Neuronal stem cell (in vitro differentiated cells): Measurements from ENCODE around the gene KRT33A.

Source experiments
- DNase-seq: peaks from one replicate; pipeline ENCODE4 v3.0.0-alpha.2; 2013; ENCODE audit warnings: low spot score
- H2AFZ ChIP-seq: one replicate; pipeline ENCODE4 v1.6.1; 2013; ENCODE audit warnings: mild to moderate bottlenecking, low read length, inconsistent platforms
- H2AK5ac ChIP-seq: 2 replicates; pipeline ENCODE4 v1.6.1; 2013; ENCODE audit warnings: low read depth, mild to moderate bottlenecking, inconsistent platforms, low read length, moderate library complexity, mixed read lengths
- H2BK120ac ChIP-seq: 2 replicates; pipeline ENCODE4 v1.6.1; 2013; ENCODE audit warnings: low read depth, mild to moderate bottlenecking, inconsistent platforms, low read length, moderate library complexity, mixed read lengths
- H2BK12ac ChIP-seq: one replicate; pipeline ENCODE4 v1.6.1; 2013; ENCODE audit warnings: low read length, inconsistent platforms
- H2BK15ac ChIP-seq: 2 replicates; pipeline ENCODE4 v1.6.1; 2013; ENCODE audit warnings: mild to moderate bottlenecking, low read length, inconsistent platforms, mixed read lengths
- H2BK5ac ChIP-seq: one replicate; pipeline ENCODE4 v1.6.1; 2013; ENCODE audit warnings: inconsistent platforms, mild to moderate bottlenecking, low read length, moderate library complexity
- H3K14ac ChIP-seq: one replicate; pipeline ENCODE4 v1.6.1; 2013; ENCODE audit warnings: low read length, inconsistent platforms
- H3K18ac ChIP-seq: 2 replicates; pipeline ENCODE4 v1.6.1; 2013; ENCODE audit warnings: low read length, inconsistent platforms
- H3K23ac ChIP-seq: 2 replicates; pipeline ENCODE4 v1.6.1; 2013; ENCODE audit warnings: low read depth, mild to moderate bottlenecking, mixed read lengths, low read length, inconsistent platforms; ENCODE audit not compliant: poor library complexity
- H3K27ac ChIP-seq: replicated peaks from 3 replicates; pipeline ENCODE4 v1.5.1; 2013; ENCODE audit warnings: low read length, inconsistent platforms
- H3K27me3 ChIP-seq, 3 experiments: 2 replicates each; pipeline ENCODE4 v1.6.1; 2013; ENCODE audit warnings: low read length in 3 of 3, mild to moderate bottlenecking in 2 of 3, inconsistent platforms in 1 of 3, low read depth in 1 of 3, mixed read lengths in 1 of 3, moderate library complexity in 1 of 3; ENCODE audit not compliant: control insufficient read depth in 3 of 3, insufficient read depth in 3 of 3
- H3K36me3 ChIP-seq, 2 donors: replicated peaks in 1 of 2; 2 replicates each; pipeline ENCODE4 v1.6.1; 2013; ENCODE audit warnings: low read length in 2 of 2; ENCODE audit not compliant: control insufficient read depth in 2 of 2, insufficient read depth in 2 of 2
- H3K4ac ChIP-seq: 2 replicates; pipeline ENCODE4 v1.6.1; 2013; ENCODE audit warnings: inconsistent platforms, mild to moderate bottlenecking, low read length, moderate library complexity
- H3K4me1 ChIP-seq, 2 donors: 1 replicate in 1 of 2; 2 replicates in 1 of 2; pipeline ENCODE4 v1.6.1; 2013; ENCODE audit warnings: low read length in 2 of 2, low read depth in 1 of 2; ENCODE audit not compliant: control insufficient read depth in 2 of 2, insufficient read depth in 1 of 2
- H3K4me2 ChIP-seq: one replicate; pipeline ENCODE4 v1.6.1; 2013; ENCODE audit warnings: mild to moderate bottlenecking, low read length, inconsistent platforms; ENCODE audit not compliant: insufficient read depth, poor library complexity, severe bottlenecking
- H3K4me3 ChIP-seq, 2 donors: 2 replicates each; pipeline ENCODE4 v1.5.1; 2013; ENCODE audit warnings: low read length in 2 of 2, mild to moderate bottlenecking in 2 of 2, inconsistent platforms in 1 of 2, moderate library complexity in 1 of 2
- H3K79me1 ChIP-seq: one replicate; pipeline ENCODE4 v1.6.1; 2013; ENCODE audit warnings: low read depth, mild to moderate bottlenecking, inconsistent platforms, low read length, moderate library complexity
- H3K9ac ChIP-seq: one replicate; pipeline ENCODE4 v1.6.1; 2013; ENCODE audit warnings: mild to moderate bottlenecking, low read depth, low read length, inconsistent platforms; ENCODE audit not compliant: poor library complexity
- H3K9me3 ChIP-seq, 2 donors: replicated peaks in 1 of 2; 2 replicates each; pipeline versions ENCODE3 to v1.6.1; 2013; ENCODE audit warnings: low read length in 2 of 2, mild to moderate bottlenecking in 2 of 2, inconsistent platforms in 1 of 2, low read depth in 1 of 2, mixed read lengths in 1 of 2, moderate library complexity in 1 of 2; ENCODE audit not compliant: control insufficient read depth in 2 of 2, insufficient read depth in 1 of 2
- H4K8ac ChIP-seq: one replicate; pipeline ENCODE4 v1.6.1; 2013; ENCODE audit warnings: low read depth, mild to moderate bottlenecking, inconsistent platforms, low read length, moderate library complexity
- H4K91ac ChIP-seq: one replicate; pipeline ENCODE4 v1.6.1; 2013; ENCODE audit warnings: low read length, low read depth, mild to moderate bottlenecking, inconsistent platforms; ENCODE audit not compliant: poor library complexity
- WGBS, 2 donors: extraction: QIAGEN DNeasy Blood & Tissue Kit; methylation state at CpG; one replicate each; pipeline ENCODE4 v1.1.7; 2013; ENCODE audit warnings: missing lambda C conversion rate in 2 of 2, mixed read lengths in 1 of 2; ENCODE audit not compliant: insufficient read length in 2 of 2, insufficient replicate concordance in 1 of 2; ENCODE audit errors: extremely low coverage in 2 of 2; 5-methylcytosine and 5-hydroxymethylcytosine counted together

Gene KRT33A

DNA sequence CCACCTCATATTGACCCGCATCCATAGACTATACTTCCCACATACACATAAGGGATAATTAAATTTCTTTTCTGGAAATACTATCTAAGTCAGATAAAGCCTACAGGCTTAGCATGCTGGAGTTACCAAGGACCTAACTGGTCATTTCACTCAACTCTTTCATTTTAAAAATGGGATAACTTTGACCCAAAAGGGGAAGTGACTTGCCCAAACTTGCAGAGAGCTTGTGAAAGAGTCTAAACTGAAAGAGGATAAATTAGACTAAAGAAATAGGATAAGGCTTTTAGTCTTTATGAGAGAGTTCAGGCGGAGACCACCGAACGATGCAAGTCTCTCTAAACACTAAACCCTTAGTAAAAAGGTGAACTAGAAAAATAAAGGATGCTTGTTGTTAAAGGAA lies 3.9 kb upstream of the KRT33A start:
- no peak overlapping the region for H2BK15ac ChIP-seq
- DNase-seq, result no peak
- H3K14ac ChIP-seq, result no peak overlapping the region
- H3K4me3 ChIP-seq, result no peak overlapping the region
- no peak overlapping the region for H3K4me2 ChIP-seq
- H3K9me3 ChIP-seq, result no peaks in the 10 kb centered on the region
- no peak overlapping the region for H2AK5ac ChIP-seq
- no peak overlapping the region for H3K23ac ChIP-seq
- H3K27ac ChIP-seq, result no peak overlapping the region
- WGBS, 2 donors, result no CpG with 5 or more reads among the region's 4 CpGs
- no peak overlapping the region for H2BK120ac ChIP-seq
- no peaks in the 10 kb centered on the region for H3K4me1 ChIP-seq
- H4K8ac ChIP-seq, result no peak overlapping the region
- H2AFZ ChIP-seq, result no peak overlapping the region
- no peaks in the 10 kb centered on the region for H3K79me1 ChIP-seq
- H2BK5ac ChIP-seq, result no peak overlapping the region
- no peaks in the 10 kb centered on the region for H3K27me3 ChIP-seq
- H3K4ac ChIP-seq, result no peak overlapping the region
- no peak overlapping the region for H2BK12ac ChIP-seq
- H3K36me3 ChIP-seq, result no peaks in the 10 kb centered on the region
- no peak overlapping the region for H4K91ac ChIP-seq
- no peak overlapping the region for H3K18ac ChIP-seq
- no peak overlapping the region for H3K9ac ChIP-seq

DNA sequence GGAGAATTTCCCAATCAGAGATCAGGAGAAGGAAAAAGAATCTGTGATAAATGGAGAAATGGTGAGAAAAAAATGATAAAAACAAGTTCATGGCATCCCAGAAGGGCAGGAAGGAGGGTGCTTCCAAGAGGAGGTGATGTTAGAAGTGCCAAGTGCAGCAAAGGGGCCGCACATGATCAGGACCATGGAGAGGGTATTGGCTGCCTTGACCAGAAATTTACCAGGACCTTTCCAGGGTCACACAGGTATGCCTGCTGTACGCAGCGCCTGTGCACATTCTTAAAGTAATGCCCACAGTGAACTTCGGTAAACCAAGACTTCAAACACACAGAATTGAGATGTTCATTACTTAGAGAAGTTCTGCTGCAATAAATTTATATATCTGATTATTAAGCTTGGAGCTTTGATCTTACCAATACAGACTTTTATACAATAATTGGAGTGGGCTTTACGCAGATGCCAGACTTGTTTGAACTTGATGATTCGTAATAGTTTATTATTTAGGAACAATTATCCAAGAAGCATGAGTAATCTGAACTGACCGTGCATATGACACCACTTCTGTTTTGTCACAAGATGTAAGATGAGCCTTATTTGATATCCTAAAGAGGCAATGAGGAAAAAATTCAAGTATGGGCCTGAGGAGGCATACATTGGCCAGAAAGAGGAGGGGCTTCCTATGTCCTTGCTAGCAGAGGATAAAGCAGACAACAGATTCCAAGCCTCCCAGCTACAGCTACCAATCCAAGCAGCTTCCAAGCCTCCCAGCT lies 2.2 kb upstream of the KRT33A start:
- no peak for DNase-seq
- H3K14ac ChIP-seq, result no peak overlapping the region
- H3K18ac ChIP-seq, result no peak overlapping the region

DNA sequence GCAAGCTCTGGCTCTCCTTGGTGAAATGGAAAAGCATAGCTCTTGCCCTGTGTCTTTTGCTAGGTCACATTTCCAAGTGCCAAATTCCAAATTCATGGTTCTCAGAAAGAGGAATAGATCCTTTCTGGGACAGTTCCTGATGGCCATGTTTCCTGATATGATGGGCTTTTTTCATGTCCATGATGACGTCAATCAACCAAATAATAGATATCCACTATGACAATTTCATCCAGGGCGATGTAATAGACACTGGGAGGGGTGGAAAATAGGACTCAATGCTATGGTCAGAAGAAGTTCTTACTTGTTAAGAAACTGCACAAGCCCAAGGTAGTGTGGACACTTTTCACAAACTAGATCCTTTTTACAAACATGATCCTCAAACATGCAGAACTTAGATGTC lies 549 bp upstream of the KRT33A start:
- Histone ChIP-seq H3K36me3 (no peaks in the 10 kb centered on the region), H3K9me3 (no peaks in the 10 kb centered on the region)
- no CpG with 5 or more reads among the region's 2 CpGs for WGBS, 2 donors

More for the DNA sequence above, 2.2 kb upstream of the KRT33A start:
- Histone ChIP-seq H2BK120ac (no peak overlapping the region), H2AK5ac (no peak overlapping the region), H3K9me3 (no peaks in the 10 kb centered on the region), H3K4me2 (no peak overlapping the region), H3K23ac (no peak overlapping the region), H2BK15ac (no peak overlapping the region), H2BK12ac (no peak overlapping the region), H4K8ac (no peak overlapping the region), H3K27me3 (no peaks in the 10 kb centered on the region), H3K79me1 (no peaks in the 10 kb centered on the region), H4K91ac (no peak overlapping the region), H3K4me1 (no peaks in the 10 kb centered on the region), H3K27ac (no peak overlapping the region), H2AFZ (no peak overlapping the region), H2BK5ac (no peak overlapping the region), H3K9ac (no peak overlapping the region), H3K4me3 (no peak overlapping the region), H3K4ac (no peak overlapping the region), H3K36me3 (no peaks in the 10 kb centered on the region)
- no CpG with 5 or more reads among the region's 7 CpGs for WGBS, 2 donors

DNA sequence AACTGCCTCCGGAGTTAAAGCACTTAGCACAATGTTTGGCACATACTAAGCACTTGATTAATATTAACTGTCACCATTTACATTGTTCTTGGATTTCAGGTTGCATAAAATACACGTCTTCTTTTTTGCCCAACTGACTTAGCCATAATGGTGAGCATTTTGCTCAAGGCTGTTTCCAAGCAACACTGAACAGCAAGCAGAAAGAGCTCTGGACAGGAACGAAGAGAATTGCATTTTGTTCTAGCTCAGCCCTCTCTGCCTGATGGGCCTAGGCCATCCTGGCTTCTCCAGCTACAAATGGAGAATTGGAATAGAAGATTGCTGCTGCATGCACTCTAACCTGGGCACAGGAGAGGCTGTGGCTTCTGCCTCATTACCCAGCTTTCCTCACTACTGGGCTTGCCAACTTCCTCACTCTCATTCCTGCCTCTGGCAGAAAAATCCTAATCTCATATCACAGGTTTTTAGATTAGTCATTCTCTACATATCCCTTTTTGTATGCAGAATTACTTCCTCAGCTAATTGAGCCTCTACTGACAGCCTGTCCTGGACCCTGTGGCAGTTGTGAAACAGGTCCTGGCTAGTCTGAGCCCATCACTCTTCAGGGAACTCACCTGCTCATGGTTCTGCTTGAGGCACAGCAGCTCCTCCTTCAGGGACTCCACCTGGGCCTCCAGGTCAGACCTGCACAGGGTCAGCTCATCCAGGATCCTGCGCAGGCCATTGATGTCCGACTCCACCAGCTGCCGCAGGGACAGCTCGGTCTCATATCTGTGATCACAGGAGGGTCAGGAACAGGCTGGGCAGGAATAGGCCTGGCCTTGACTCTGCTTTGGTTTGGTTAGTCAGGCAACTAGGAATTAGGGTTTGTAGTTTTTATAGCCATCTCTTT lies 2.5 kb downstream of the KRT33A start:
- Histone ChIP-seq H3K9ac (no peak overlapping the region), H2BK15ac (no peak overlapping the region), H2AK5ac (no peak overlapping the region), H4K8ac (no peak overlapping the region), H4K91ac (no peak overlapping the region), H3K18ac (no peak overlapping the region), H2BK120ac (no peak overlapping the region), H3K27me3 (no peaks in the 10 kb centered on the region), H2AFZ (no peak overlapping the region), H3K4me2 (no peak overlapping the region), H3K79me1 (no peaks in the 10 kb centered on the region), H3K36me3 (no peaks in the 10 kb centered on the region), H3K27ac (no peak overlapping the region), H3K4me3 (no peak overlapping the region), H2BK5ac (no peak overlapping the region), H3K23ac (no peak overlapping the region), H3K9me3 (peaks cover 0 to 2% of the 10 kb centered on the region in 2 donors), H3K4me1 (no peaks in the 10 kb centered on the region), H3K14ac (no peak overlapping the region), H3K4ac (no peak overlapping the region), H2BK12ac (no peak overlapping the region)
- no peak for DNase-seq
- whole genome bisulfite sequencing, 2 donors, result no CpG with 5 or more reads among the region's 7 CpGs

More for the DNA sequence above, 549 bp upstream of the KRT33A start:
- Histone ChIP-seq H3K27ac (no peak overlapping the region), H2AK5ac (no peak overlapping the region), H2BK5ac (no peak overlapping the region), H2AFZ (no peak overlapping the region), H3K4me1 (no peaks in the 10 kb centered on the region), H3K79me1 (no peaks in the 10 kb centered on the region), H3K23ac (no peak overlapping the region), H4K8ac (no peak overlapping the region), H3K18ac (no peak overlapping the region), H4K91ac (no peak overlapping the region), H3K4me3 (no peak overlapping the region), H3K14ac (no peak overlapping the region), H2BK15ac (no peak overlapping the region), H3K4me2 (no peak overlapping the region), H2BK12ac (no peak overlapping the region), H2BK120ac (no peak overlapping the region), H3K9ac (no peak overlapping the region), H3K27me3 (no peaks in the 10 kb centered on the region), H3K4ac (no peak overlapping the region)
- DNase-seq, result no peak
